ENCODE measurements around the gene ETV3L.
"Not testable (repeated sequence)": the region's sequence is repeated elsewhere in the genome, so short reads cannot be mapped to it uniquely, and the experiment has no call there.

The ETV3L gene

DNA sequence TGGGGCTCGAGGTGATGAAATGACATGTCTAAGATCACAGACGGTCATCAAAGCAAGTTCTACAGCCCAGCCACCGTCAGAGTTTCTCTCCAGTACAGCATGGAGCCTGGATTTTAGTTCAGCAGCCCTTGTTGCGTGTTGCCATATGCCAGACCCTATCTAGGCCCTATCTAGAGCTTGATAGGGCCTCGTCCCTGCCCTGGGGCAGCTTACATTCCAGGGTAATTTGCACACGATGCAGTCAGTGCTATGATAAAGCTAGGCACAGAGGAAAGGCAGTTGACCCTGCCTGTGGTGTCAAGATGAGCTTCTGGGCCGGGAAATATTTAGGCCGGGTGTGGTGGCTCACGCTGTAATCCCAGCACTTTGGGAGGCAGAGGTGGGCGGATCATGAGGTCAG is 18.9 kb downstream of the ETV3L start:
- no peak for DNase-seq (ENCODE audit: low read depth in 2 of 2)

DNA sequence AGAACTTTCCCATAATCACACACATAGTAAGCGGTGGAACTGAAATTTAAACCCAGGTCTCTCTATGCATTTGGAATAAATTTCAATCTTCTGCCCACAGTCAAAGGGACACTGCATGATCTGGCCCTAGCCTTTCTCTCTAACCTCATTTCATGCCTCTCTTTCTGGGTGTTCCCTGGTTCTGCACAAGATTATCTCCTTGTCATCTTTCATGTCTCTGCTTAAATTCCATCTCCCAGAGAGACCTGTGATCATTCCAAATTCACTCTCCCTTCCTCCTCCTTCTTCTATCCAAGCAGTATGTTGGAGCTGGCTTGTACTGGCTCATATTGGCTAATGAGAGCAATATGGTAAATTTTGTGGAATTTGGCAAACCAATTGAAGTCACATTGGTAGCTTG is 22.2 kb downstream of the ETV3L start:
- DNase-seq (ENCODE audit: low read depth in 2 of 2), result no peak

GRCh38 chr1:157073944-157074685 is 25.5 kb downstream of the ETV3L start:
- DNase-seq (ENCODE audit: low read depth in 2 of 2), result peak; percentile 26 to 46

- no peak for DNase-seq (ENCODE audit: low read depth in 2 of 2)
These were observed 30.0 kb downstream of the ETV3L start for GRCh38 chr1:157069601-157070000.

DNA sequence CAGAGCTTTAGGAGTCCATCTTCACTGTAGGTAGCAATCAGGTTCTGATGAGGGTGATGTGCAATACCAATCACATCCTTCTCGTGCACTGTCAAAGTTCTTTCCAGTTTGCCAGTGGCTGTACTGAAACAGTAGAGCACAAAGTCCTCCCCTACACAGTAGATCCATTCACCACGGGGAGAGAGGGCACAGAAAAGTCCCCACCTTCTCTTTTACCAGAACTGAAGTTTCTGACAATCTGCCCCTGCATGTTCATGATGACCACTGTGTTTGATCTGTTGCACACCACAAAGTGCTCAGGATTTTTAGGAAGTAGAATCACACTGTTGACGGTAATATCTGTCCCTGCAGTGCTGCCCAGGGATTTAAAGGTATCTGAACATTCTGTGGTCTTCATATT is 40.4 kb downstream of the ETV3L start:
- DNase-seq (ENCODE audit: low read depth in 2 of 2), result not testable (repeated sequence)

- no peak for DNase-seq (ENCODE audit: low read depth in 2 of 2)
These were observed 43.3 kb downstream of the ETV3L start for GRCh38 chr1:157056269-157056668.

DNA sequence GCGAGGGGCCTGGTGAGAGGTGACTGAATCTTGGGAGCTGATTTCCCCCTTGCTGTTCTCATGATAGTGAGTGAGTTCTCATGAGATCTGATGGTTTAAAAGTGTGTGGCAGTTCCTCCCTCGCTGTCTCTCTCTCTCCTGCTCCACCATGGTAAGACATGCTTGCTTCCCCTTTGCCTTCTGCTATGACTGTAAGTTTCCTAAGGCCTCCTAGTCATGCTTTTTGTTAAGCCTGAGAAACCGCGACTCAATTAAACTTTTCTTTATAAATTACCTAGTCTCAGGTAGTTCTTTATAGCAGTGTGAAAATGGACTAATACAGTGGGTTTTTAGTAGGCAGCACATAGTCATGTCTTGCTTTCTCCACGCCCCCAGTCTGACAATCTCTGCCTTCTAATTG is 43.9 kb downstream of the ETV3L start:
- DNase-seq (ENCODE audit: low read depth in 2 of 2), result not testable (repeated sequence)

GRCh38 chr1:157050836-157051235 is 48.8 kb downstream of the ETV3L start:
- no peak for DNase-seq (ENCODE audit: low read depth in 2 of 2)

DNA sequence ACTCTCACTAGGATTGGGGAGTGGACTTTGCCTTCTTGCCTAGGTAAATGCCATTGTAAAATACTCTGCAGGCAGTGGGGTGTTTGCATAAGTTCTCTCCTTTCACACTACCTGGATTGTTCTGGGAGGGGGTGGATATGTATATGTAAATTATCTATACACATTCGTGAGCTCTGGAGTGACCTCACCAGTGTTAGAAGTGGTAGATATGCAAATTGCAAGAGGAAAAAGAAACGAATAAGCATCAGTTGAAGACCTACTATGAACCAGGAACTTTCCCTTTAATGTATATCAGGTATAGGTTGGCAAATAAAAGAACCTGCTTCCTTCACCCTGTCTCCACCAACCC is 52.6 kb downstream of the ETV3L start:
- no peak for DNase-seq (ENCODE audit: low read depth in 2 of 2)

DNA sequence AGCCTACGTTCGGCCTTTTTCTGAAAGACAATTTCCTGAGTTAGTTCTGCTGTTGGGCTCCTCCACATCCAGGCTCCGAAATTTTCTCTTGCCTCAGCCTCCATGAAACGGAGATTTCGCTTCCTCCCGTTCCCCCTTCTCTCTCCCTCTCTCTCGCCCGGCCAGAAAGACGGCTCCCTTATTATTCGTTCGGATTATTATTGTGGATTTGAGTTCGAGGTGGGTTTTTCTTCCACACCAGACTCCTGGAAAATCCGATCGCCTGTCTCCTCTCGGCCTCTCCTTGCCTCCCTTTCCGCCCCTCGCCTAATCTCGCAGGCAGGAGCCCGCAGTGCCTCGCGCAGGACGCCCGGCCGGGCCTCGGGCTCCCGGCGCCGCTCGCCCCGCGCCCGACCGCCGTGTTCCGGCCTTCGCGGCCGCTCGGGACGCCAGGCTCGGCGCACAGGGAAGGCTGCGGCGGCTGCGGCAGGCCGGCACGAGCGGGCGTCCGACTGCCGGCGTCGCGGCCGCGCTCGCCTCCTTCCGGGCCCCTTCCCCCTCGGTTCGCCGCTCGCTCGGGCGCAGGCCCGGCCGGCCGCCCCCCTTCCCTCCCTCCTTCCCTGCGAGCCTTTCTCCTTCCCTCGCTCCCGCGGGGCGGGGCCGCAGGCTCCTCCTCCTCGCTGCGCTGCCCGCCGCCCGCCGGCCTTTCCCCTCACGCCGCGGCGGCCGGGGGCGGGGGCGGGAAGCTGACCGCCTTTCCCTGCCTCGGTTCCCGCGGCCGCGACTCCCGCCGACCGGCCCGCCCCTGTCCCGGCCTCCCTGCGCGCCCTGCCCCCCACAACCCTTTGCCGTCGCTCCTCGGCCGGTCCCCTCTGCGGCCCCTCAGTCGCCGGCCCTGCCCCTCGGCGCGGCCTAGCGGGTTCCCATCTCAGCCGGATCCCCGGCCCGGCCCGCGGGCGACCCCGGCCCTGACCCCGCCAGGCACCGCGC is 54.1 kb downstream of the ETV3L start, which contains the start of gene ARHGEF11:
ARHGEF11 (minus strand) TSS at position 493 of the 969 bp plus-strand sequence. CDS start 1,412 bp downstream, outside the sequence.
- DNase-seq (ENCODE audit: low read depth in 2 of 2), result peak in 1 of 2 donors; percentile 32

GRCh38 chr1:157044326-157044725 is 55.3 kb downstream of the ETV3L start:
- DNase-seq (ENCODE audit: low read depth in 2 of 2), result no peak

- DNase-seq (ENCODE audit: low read depth in 2 of 2), result no peak
These were observed 55.9 kb downstream of the ETV3L start for GRCh38 chr1:157043685-157044084.

GRCh38 chr1:157042846-157043245 is 56.8 kb downstream of the ETV3L start:
- no peak for DNase-seq (ENCODE audit: low read depth in 2 of 2)
